Trophoblast cell (in vitro differentiated cells and primary cell): ENCODE results near the gene PLP1.
"Not testable (repeated sequence)": the region's sequence is repeated elsewhere in the genome, so short reads cannot be mapped to it uniquely, and the experiment has no call there.

Experiments
- DNase-seq, 2 donors: peaks; one replicate each; pipeline ENCODE4 v3.0.0-alpha.2; 2016
- H2AFZ ChIP-seq: 2 replicates; pipeline ENCODE4 v1.6.1; 2013; ENCODE audit warnings: low read length, moderate library complexity, mild to moderate bottlenecking; ENCODE audit not compliant: insufficient read depth, poor library complexity
- H2AK5ac ChIP-seq: 2 replicates; pipeline ENCODE4 v1.6.1; 2013; ENCODE audit warnings: mild to moderate bottlenecking, low read length
- H2BK120ac ChIP-seq: 2 replicates; pipeline ENCODE4 v1.6.1; 2013; ENCODE audit warnings: low read length, mild to moderate bottlenecking, moderate library complexity; ENCODE audit not compliant: insufficient read depth, poor library complexity
- H2BK12ac ChIP-seq: 2 replicates; pipeline ENCODE4 v1.6.1; 2013; ENCODE audit warnings: mild to moderate bottlenecking, low read length, moderate library complexity
- H2BK5ac ChIP-seq: 2 replicates; pipeline ENCODE4 v1.6.1; 2013; ENCODE audit warnings: low read length, low read depth, moderate library complexity, mild to moderate bottlenecking; ENCODE audit not compliant: poor library complexity
- H3K14ac ChIP-seq: 2 replicates; pipeline ENCODE4 v1.6.1; 2013; ENCODE audit warnings: mild to moderate bottlenecking, low read length
- H3K18ac ChIP-seq: 2 replicates; pipeline ENCODE4 v1.6.1; 2013; ENCODE audit warnings: mild to moderate bottlenecking, low read length
- H3K23ac ChIP-seq: 2 replicates; pipeline ENCODE4 v1.6.1; 2013; ENCODE audit warnings: low read length
- H3K27ac ChIP-seq: 2 replicates; pipeline ENCODE4 v1.5.1; 2013; ENCODE audit warnings: low read depth, mild to moderate bottlenecking, inconsistent platforms, low read length, moderate library complexity
- H3K27me3 ChIP-seq: 2 replicates; pipeline ENCODE4 v1.6.1; 2013; ENCODE audit warnings: inconsistent platforms, mild to moderate bottlenecking, low read length, moderate library complexity; ENCODE audit not compliant: insufficient read depth
- H3K36me3 ChIP-seq, 2 experiments: 1 replicate in 1 of 2; 2 replicates in 1 of 2; pipeline ENCODE4 v1.6.1; 2013; ENCODE audit warnings: low read length in 2 of 2, mild to moderate bottlenecking in 2 of 2, moderate library complexity in 1 of 2; ENCODE audit not compliant: insufficient read depth in 2 of 2, control insufficient read depth in 1 of 2
- H3K4ac ChIP-seq: 2 replicates; pipeline ENCODE4 v1.6.1; 2013; ENCODE audit warnings: low read depth, mild to moderate bottlenecking, low read length, moderate library complexity
- H3K4me1 ChIP-seq, 2 experiments: 1 replicate in 1 of 2; 2 replicates in 1 of 2; pipeline ENCODE4 v1.6.1; 2013; ENCODE audit warnings: low read length in 2 of 2, mild to moderate bottlenecking in 2 of 2, moderate library complexity in 1 of 2; ENCODE audit not compliant: insufficient read depth in 2 of 2, control insufficient read depth in 1 of 2
- H3K4me2 ChIP-seq: 2 replicates; pipeline ENCODE4 v1.6.1; 2013; ENCODE audit warnings: inconsistent platforms, mild to moderate bottlenecking, low read length, moderate library complexity
- H3K4me3 ChIP-seq: 2 replicates; pipeline ENCODE4 v1.5.1; 2013; ENCODE audit warnings: mild to moderate bottlenecking, low read depth, low read length, inconsistent platforms
- H3K79me1 ChIP-seq: one replicate; pipeline ENCODE4 v1.6.1; 2013; ENCODE audit warnings: low read length
- H3K79me2 ChIP-seq: 2 replicates; pipeline ENCODE4 v1.6.1; 2013; ENCODE audit warnings: low read length, mild to moderate bottlenecking; ENCODE audit not compliant: control insufficient read depth, insufficient read depth, poor library complexity
- H3K9ac ChIP-seq: 2 replicates; pipeline ENCODE4 v1.6.1; 2013; ENCODE audit warnings: mild to moderate bottlenecking, low read length
- H3K9me3 ChIP-seq: 2 replicates; pipeline ENCODE4 v1.6.1; 2013; ENCODE audit warnings: low read depth, mild to moderate bottlenecking, control low read depth, inconsistent platforms, low read length; ENCODE audit not compliant: insufficient read depth
- H4K12ac ChIP-seq: 2 replicates; pipeline ENCODE4 v1.6.1; 2013; ENCODE audit warnings: low read depth, mild to moderate bottlenecking, low read length, moderate library complexity
- H4K8ac ChIP-seq: 2 replicates; pipeline ENCODE4 v1.6.1; 2013; ENCODE audit warnings: low read depth, mild to moderate bottlenecking, low read length, moderate library complexity
- H4K91ac ChIP-seq: one replicate; pipeline ENCODE4 v1.6.1; 2013; ENCODE audit warnings: low read depth, mild to moderate bottlenecking, low read length, moderate library complexity
- WGBS: extraction: QIAGEN DNeasy Blood & Tissue Kit; methylation state at CpG from one replicate; pipeline ENCODE4 v1.1.7; 2013; ENCODE audit warnings: missing lambda C conversion rate; ENCODE audit not compliant: insufficient read length, insufficient coverage; ENCODE audit errors: extremely low coverage; 5-methylcytosine and 5-hydroxymethylcytosine counted together

The PLP1 gene

GRCh38 chrX:103766813-103767555, 9.7 kb upstream of the PLP1 start:
- H2AFZ ChIP-seq, H3K4me3 ChIP-seq, H3K18ac ChIP-seq, H3K9ac ChIP-seq, H3K4me1 ChIP-seq, H3K4me2 ChIP-seq, H3K14ac ChIP-seq, H2BK120ac ChIP-seq, H4K12ac ChIP-seq, H3K23ac ChIP-seq, H3K79me1 ChIP-seq, DNase-seq, H3K36me3 ChIP-seq, H4K91ac ChIP-seq, H3K27ac ChIP-seq, H3K4ac ChIP-seq, H2BK5ac ChIP-seq, H3K27me3 ChIP-seq, H2BK12ac ChIP-seq, H3K9me3 ChIP-seq, H3K79me2 ChIP-seq, H4K8ac ChIP-seq, H2AK5ac ChIP-seq: not testable (repeated sequence)
- no CpG with 5 or more reads among the region's 9 CpGs for WGBS

GRCh38 chrX:103773445-103773844, 3.2 kb upstream of the PLP1 start:
- no peaks in the 10 kb centered on the region for H3K79me2 ChIP-seq
- no peaks in the 10 kb centered on the region for H3K4me1 ChIP-seq
- H3K36me3 ChIP-seq = no peaks in the 10 kb centered on the region
- no peak overlapping the region for H2AFZ ChIP-seq
- no peak overlapping the region for H3K18ac ChIP-seq
- no peak overlapping the region for H2BK120ac ChIP-seq
- H3K4me3 ChIP-seq = no peak overlapping the region
- H2BK5ac ChIP-seq = no peak overlapping the region
- H3K23ac ChIP-seq = no peak overlapping the region
- no peaks in the 10 kb centered on the region for H3K9me3 ChIP-seq
- H3K79me1 ChIP-seq = no peaks in the 10 kb centered on the region
- H4K91ac ChIP-seq = no peak overlapping the region
- no peak overlapping the region for H4K12ac ChIP-seq
- no CpG with 5 or more reads among the region's 3 CpGs for WGBS
- H3K4ac ChIP-seq = no peak overlapping the region
- H3K14ac ChIP-seq = no peak overlapping the region
- no peak overlapping the region for H3K27ac ChIP-seq
- DNase-seq = no peak
- H2BK12ac ChIP-seq = no peak overlapping the region
- H3K27me3 ChIP-seq = no peaks in the 10 kb centered on the region
- H3K4me2 ChIP-seq = no peak overlapping the region
- no peak overlapping the region for H3K9ac ChIP-seq
- no peak overlapping the region for H4K8ac ChIP-seq
- H2AK5ac ChIP-seq = no peak overlapping the region

GRCh38 chrX:103774070-103774642, 2.5 kb upstream of the PLP1 start:
- H3K9me3 ChIP-seq = no peaks in the 10 kb centered on the region
- no peak overlapping the region for H3K14ac ChIP-seq
- H3K18ac ChIP-seq = no peak overlapping the region
- DNase-seq = no peak
- H3K4me1 ChIP-seq = no peaks in the 10 kb centered on the region
- H2BK120ac ChIP-seq = no peak overlapping the region
- H2BK5ac ChIP-seq = no peak overlapping the region
- H3K79me2 ChIP-seq = no peaks in the 10 kb centered on the region
- H3K27me3 ChIP-seq = no peaks in the 10 kb centered on the region
- WGBS = no CpG with 5 or more reads among the region's 6 CpGs
- H3K4ac ChIP-seq = no peak overlapping the region
- H3K36me3 ChIP-seq = no peaks in the 10 kb centered on the region
- no peak overlapping the region for H3K4me2 ChIP-seq
- H3K9ac ChIP-seq = no peak overlapping the region
- no peak overlapping the region for H3K27ac ChIP-seq
- H4K91ac ChIP-seq = no peak overlapping the region
- H3K79me1 ChIP-seq = no peaks in the 10 kb centered on the region
- H3K4me3 ChIP-seq = no peak overlapping the region
- no peak overlapping the region for H3K23ac ChIP-seq
- H4K8ac ChIP-seq = no peak overlapping the region
- H2AK5ac ChIP-seq = no peak overlapping the region
- H2AFZ ChIP-seq = no peak overlapping the region
- H2BK12ac ChIP-seq = no peak overlapping the region
- no peak overlapping the region for H4K12ac ChIP-seq

DNA sequence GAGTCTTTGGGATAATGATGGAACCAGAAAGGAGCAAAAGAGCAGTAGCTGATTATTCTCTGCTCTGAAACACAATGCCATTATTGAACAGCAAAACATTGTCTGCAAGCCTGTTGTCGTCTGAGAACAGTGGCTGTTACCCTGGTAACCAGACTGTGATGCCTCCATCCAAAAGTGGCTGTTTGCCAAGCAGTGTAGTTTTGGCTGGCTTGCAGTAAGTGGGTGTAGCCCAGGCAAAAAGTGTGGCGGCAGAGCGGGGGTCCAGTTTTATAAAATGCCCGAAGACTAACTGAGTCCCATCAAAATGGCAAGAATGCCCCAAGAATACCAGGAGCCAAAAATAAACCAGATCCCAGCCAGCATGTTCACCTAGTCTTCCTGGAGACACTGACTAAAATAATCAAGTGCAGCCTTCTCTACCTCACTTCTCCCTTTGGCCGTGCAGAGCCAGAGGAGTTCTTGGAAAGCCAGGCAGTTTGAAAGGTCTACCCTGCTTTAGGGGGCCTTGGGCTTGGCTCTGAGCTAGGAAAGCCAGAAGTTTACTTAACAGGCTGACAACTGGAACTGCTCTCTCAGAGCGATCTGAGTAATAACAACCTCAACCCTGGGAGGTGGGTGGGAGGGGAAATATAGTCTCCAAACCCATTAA, 2.6 kb downstream of the PLP1 start:
- Histone ChIP-seq H4K91ac (no peak overlapping the region), H3K4me2 (no peak overlapping the region), H3K18ac (no peak overlapping the region), H3K4me1 (peaks cover 0 to 2% of the 10 kb centered on the region in 2 experiments), H3K27me3 (no peaks in the 10 kb centered on the region), H2BK5ac (no peak overlapping the region), H3K23ac (no peak overlapping the region), H3K27ac (no peak overlapping the region), H3K9me3 (no peaks in the 10 kb centered on the region), H2AFZ (no peak overlapping the region), H3K79me2 (no peaks in the 10 kb centered on the region), H2AK5ac (no peak overlapping the region), H2BK12ac (no peak overlapping the region), H3K36me3 (no peaks in the 10 kb centered on the region), H4K8ac (no peak overlapping the region), H2BK120ac (no peak overlapping the region), H3K9ac (no peak overlapping the region), H3K4ac (no peak overlapping the region), H3K79me1 (no peaks in the 10 kb centered on the region), H3K4me3 (no peak overlapping the region), H3K14ac (no peak overlapping the region), H4K12ac (no peak overlapping the region)
- WGBS = no CpG with 5 or more reads among the region's 6 CpGs
- DNase-seq = no peak
